HUES48 (cell line): ENCODE measurements around the gene RYK.

ENCODE experiments used
- H3K27ac ChIP-seq: one replicate; pipeline ENCODE4 v1.7.0; 2013; ENCODE audit warnings: low read depth, low read length, inconsistent platforms
- H3K27me3 ChIP-seq: 2 replicates; pipeline ENCODE4 v1.6.1; 2013; ENCODE audit warnings: mild to moderate bottlenecking, low read length; ENCODE audit not compliant: control insufficient read depth, insufficient read depth
- H3K36me3 ChIP-seq: 2 replicates; pipeline ENCODE4 v1.6.1; 2013; ENCODE audit warnings: low read length; ENCODE audit not compliant: control insufficient read depth, insufficient read depth
- H3K4me1 ChIP-seq: 2 replicates; pipeline ENCODE4 v1.6.1; 2013; ENCODE audit warnings: mild to moderate bottlenecking, low read length; ENCODE audit not compliant: control insufficient read depth, insufficient read depth
- H3K4me3 ChIP-seq: 2 replicates; pipeline ENCODE4 v1.5.1; 2013; ENCODE audit warnings: mild to moderate bottlenecking, low read depth, low read length
- H3K9ac ChIP-seq: 2 replicates; pipeline ENCODE4 v1.6.1; 2013; ENCODE audit warnings: mild to moderate bottlenecking, low read depth, low read length, moderate library complexity
- H3K9me3 ChIP-seq: 2 replicates; pipeline ENCODE4 v1.6.1; 2013; ENCODE audit warnings: low read length; ENCODE audit not compliant: control insufficient read depth, insufficient read depth

Gene RYK

GRCh38 chr3:134253475-134254226, 3.0 kb upstream of the RYK start:
- Histone ChIP-seq H3K27me3 (no peaks in the 10 kb centered on the region), H3K36me3 (no peaks in the 10 kb centered on the region), H3K9ac (no peak overlapping the region), H3K9me3 (no peaks in the 10 kb centered on the region), H3K27ac (no peak overlapping the region), H3K4me1 (peaks cover 24% of the 10 kb centered on the region), H3K4me3 (no peak overlapping the region)

- Histone ChIP-seq H3K27me3 (no peaks in the 10 kb centered on the region), H3K4me3 (no peak overlapping the region), H3K9me3 (no peaks in the 10 kb centered on the region), H3K36me3 (no peaks in the 10 kb centered on the region), H3K27ac (peak overlapping the region; percentile 59), H3K9ac (no peak overlapping the region), H3K4me1 (peaks cover 25% of the 10 kb centered on the region)
Observed at GRCh38 chr3:134252766-134253165, 2.1 kb upstream of the RYK start.

- H3K4me3 ChIP-seq = no peak overlapping the region
- H3K9me3 ChIP-seq = no peaks in the 10 kb centered on the region
- H3K4me1 ChIP-seq = peaks cover 25% of the 10 kb centered on the region
- H3K27ac ChIP-seq = peak overlapping the region; percentile 59
- H3K9ac ChIP-seq = no peak overlapping the region
- no peaks in the 10 kb centered on the region for H3K27me3 ChIP-seq
- no peaks in the 10 kb centered on the region for H3K36me3 ChIP-seq
Observed at GRCh38 chr3:134251731-134252391, 1.2 kb upstream of the RYK start.

GRCh38 chr3:134249935-134250716, 533 bp downstream of the RYK start:
- no peaks in the 10 kb centered on the region for H3K9me3 ChIP-seq
- H3K4me3 ChIP-seq = peak overlapping the region; percentile 91
- peak overlapping the region; percentile 75 for H3K9ac ChIP-seq
- peak overlapping the region; percentile 82 for H3K27ac ChIP-seq
- H3K4me1 ChIP-seq = peaks cover 32% of the 10 kb centered on the region
- H3K27me3 ChIP-seq = no peaks in the 10 kb centered on the region
- H3K36me3 ChIP-seq = no peaks in the 10 kb centered on the region

GRCh38 chr3:134249296-134249841, 1.3 kb downstream of the RYK start:
- Histone ChIP-seq H3K4me3 (peak overlapping the region; percentile 91), H3K9ac (peak overlapping the region; percentile 75), H3K36me3 (no peaks in the 10 kb centered on the region), H3K27ac (peak overlapping the region; percentile 76), H3K27me3 (no peaks in the 10 kb centered on the region), H3K4me1 (peaks cover 39% of the 10 kb centered on the region), H3K9me3 (no peaks in the 10 kb centered on the region)

- Histone ChIP-seq H3K4me3 (no peak overlapping the region), H3K4me1 (peaks cover 40% of the 10 kb centered on the region), H3K9me3 (no peaks in the 10 kb centered on the region)
Observed at GRCh38 chr3:134244921-134245320, 5.7 kb downstream of the RYK start.

GRCh38 chr3:134242649-134243617, 7.7 kb downstream of the RYK start:
- peak overlapping the region; percentile 27 for H3K27ac ChIP-seq
- H3K4me1 ChIP-seq = peaks cover 42% of the 10 kb centered on the region
- H3K9me3 ChIP-seq = no peaks in the 10 kb centered on the region
- no peaks in the 10 kb centered on the region for H3K36me3 ChIP-seq
- H3K9ac ChIP-seq = no peak overlapping the region
- H3K27me3 ChIP-seq = no peaks in the 10 kb centered on the region
- H3K4me3 ChIP-seq = no peak overlapping the region

More at GRCh38 chr3:134244921-134245320, 5.7 kb downstream of the RYK start:
- Histone ChIP-seq H3K9ac (no peak overlapping the region), H3K27ac (no peak overlapping the region), H3K27me3 (no peaks in the 10 kb centered on the region), H3K36me3 (no peaks in the 10 kb centered on the region)

GRCh38 chr3:134239538-134239937, 11.1 kb downstream of the RYK start:
- peaks cover 48% of the 10 kb centered on the region for H3K4me1 ChIP-seq
- H3K9ac ChIP-seq = no peak overlapping the region
- H3K4me3 ChIP-seq = no peak overlapping the region
- no peak overlapping the region for H3K27ac ChIP-seq
- H3K36me3 ChIP-seq = no peaks in the 10 kb centered on the region
- no peaks in the 10 kb centered on the region for H3K27me3 ChIP-seq
- H3K9me3 ChIP-seq = no peaks in the 10 kb centered on the region

- Histone ChIP-seq H3K36me3 (no peaks in the 10 kb centered on the region), H3K27me3 (no peaks in the 10 kb centered on the region), H3K27ac (no peak overlapping the region), H3K4me3 (no peak overlapping the region), H3K9me3 (no peaks in the 10 kb centered on the region), H3K9ac (no peak overlapping the region), H3K4me1 (peaks cover 29% of the 10 kb centered on the region; the same call in 1 of the 2 replicates)
Observed at GRCh38 chr3:134237454-134238145, 13.1 kb downstream of the RYK start.
